Cardiac muscle cell (in vitro differentiated cells and primary cell): Measurements from ENCODE around the gene MAPK12. TPM values are rescaled to one million over a fixed set of nuclear protein-coding genes. Genes with fewer than 3 reads are reported as not detected.

ENCODE experiments used
- DNase-seq, 2 donors: peaks; one replicate each; pipeline versions ENCODE4 v3.0.0 to v3.0.0-alpha.2; 2010 to 2017; ENCODE audit warnings: low read depth in 1 of 2, low spot score in 1 of 2
- H3K27ac ChIP-seq: fragments of 200-600 bp; sonication (generic); 2 replicates; pipeline ENCODE4 v1.5.1; 2016
- H3K27me3 ChIP-seq: fragments of 200-600 bp; sonication (generic); 2 replicates; pipeline ENCODE4 v1.6.0; 2016; ENCODE audit warnings: control low read depth
- H3K36me3 ChIP-seq: fragments of 200-600 bp; sonication (generic); 2 replicates; pipeline ENCODE4 v1.5.1; 2016; ENCODE audit warnings: control low read depth
- H3K4me1 ChIP-seq: fragments of 200-600 bp; sonication (generic); 2 replicates; pipeline ENCODE4 v1.8.1; 2017; ENCODE audit warnings: low read depth, mild to moderate bottlenecking, mixed run types
- H3K4me3 ChIP-seq: fragments of 200-600 bp; sonication (generic); 2 replicates; pipeline ENCODE4 v1.5.1; 2016; ENCODE audit warnings: mild to moderate bottlenecking
- H3K9me3 ChIP-seq: fragments of 200-600 bp; sonication (generic); 2 replicates; pipeline ENCODE4 v1.5.1; 2017; ENCODE audit warnings: low read depth, mild to moderate bottlenecking, control low read depth
- polyA plus RNA-seq: library from polyadenylated mRNA; unstranded; fragments of >200 nt; fragmentation: Nextera tagmentation; extraction: Ambion mirVana; gene quantifications from 2 replicates; pipeline ENCODE4 v1.2.1, GENCODE V29; 2016
- total RNA-seq: library from RNA; depleted of rRNA; stranded (reverse); fragments of >200 nt; gene quantifications from 2 replicates; pipeline ENCODE4 v1.2.3, GENCODE V29; 2016
- TF ChIP-seq, protein P1 (sequence below): IDR thresholded peaks from 2 replicates; pipeline ENCODE4 v1.5.1; 2012; ENCODE audit warnings: low read depth, mild to moderate bottlenecking, low read length

MAPK12 gene
- total and polyA plus RNA-seq, 2 experiments from 2014 or later, result 45.5 to 67.1 TPM

DNA sequence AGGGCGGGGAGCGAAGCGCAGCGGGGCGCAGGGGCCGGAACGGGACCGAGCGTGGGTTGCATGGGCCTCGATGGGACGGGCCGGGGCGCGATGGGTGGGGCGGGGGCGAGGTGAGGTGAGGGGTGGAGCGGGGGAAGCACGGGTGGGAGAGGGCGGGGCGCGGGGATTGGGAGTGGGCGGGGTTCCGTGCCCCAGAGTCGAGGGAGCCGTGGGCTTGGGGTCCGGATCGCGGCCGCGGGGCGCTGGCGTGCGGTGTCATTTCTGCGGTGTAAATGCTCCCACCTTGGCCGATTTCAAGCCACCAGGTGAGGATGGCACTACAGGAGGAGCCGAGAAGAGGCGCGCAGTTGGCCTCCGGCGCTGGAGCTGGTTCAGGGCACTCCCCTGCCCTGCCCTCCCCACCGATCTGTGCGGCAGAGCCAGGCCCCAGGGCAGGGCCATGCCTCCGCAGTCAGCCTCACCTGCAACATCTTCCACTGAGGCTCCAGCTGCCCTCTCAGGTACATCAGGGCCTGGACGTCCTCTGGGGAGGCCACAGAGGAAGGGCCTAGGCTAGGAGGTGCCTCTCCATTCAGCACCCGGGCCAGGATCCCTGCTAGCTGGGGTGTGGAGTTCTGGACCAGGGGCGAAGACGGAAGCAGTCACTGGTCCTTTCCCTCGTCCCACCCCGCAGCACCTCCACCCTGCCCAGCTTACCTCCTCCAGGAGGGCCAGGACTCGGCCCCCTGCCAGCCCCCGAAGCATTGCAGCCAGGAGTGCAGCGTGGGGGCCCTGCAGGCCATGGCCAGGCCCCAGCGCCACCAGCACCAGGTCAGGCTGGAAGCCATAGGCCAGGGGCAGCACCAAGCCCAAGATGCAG is 16.0 kb downstream of the MAPK12 start:
- Histone ChIP-seq H3K27me3 (no peaks in the 10 kb centered on the region), H3K4me3 (peak overlapping the region; percentile 81), H3K27ac (peak overlapping the region; percentile 88), H3K36me3 (peaks cover 6% of the 10 kb centered on the region), H3K4me1 (peaks cover 27% of the 10 kb centered on the region), H3K9me3 (no peaks in the 10 kb centered on the region)
- DNase-seq, result no peak
- TF ChIP-seq, protein P1, sequence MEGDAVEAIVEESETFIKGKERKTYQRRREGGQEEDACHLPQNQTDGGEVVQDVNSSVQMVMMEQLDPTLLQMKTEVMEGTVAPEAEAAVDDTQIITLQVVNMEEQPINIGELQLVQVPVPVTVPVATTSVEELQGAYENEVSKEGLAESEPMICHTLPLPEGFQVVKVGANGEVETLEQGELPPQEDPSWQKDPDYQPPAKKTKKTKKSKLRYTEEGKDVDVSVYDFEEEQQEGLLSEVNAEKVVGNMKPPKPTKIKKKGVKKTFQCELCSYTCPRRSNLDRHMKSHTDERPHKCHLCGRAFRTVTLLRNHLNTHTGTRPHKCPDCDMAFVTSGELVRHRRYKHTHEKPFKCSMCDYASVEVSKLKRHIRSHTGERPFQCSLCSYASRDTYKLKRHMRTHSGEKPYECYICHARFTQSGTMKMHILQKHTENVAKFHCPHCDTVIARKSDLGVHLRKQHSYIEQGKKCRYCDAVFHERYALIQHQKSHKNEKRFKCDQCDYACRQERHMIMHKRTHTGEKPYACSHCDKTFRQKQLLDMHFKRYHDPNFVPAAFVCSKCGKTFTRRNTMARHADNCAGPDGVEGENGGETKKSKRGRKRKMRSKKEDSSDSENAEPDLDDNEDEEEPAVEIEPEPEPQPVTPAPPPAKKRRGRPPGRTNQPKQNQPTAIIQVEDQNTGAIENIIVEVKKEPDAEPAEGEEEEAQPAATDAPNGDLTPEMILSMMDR, result no peak

DNA sequence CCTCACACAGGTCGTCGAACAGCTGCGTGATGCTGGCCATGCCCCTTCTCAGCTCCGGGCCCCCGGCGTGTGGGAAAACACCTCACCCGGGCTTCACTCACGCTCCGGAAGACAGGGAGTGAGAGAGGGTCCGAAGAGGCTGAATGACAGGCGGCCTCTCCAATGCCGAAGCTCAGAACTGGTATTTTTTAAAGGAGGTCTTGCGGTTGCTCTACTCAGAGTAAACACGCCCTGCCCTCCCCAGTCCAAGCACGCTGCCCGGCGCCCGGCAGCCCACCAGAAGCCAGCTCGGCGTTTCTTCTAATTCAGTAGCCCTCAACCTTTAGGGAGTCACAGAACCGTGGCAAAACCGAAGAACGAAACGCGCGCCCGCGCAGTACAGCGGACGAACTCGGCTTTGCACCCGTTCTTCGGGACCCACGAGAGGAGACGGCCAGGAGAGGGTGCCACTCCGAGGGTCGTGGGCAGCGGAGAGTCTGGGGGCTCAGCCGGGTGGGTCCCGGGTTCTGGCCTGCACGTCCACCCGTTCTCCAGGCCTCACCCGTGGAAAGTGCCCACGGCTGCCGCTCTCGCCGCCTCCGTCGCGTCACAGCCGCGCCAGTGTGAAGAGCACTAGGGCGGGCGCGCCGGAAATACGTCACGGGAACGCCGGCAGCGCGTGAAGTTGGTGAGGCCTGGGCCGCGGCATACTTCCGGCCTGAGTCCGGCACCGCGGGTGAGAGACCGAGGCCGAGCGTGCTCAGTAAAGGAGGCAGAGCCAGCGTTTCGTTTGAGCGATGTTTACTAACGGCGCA is 16.9 kb downstream of the MAPK12 start, which contains the start of gene TUBGCP6:
TSS of gene TUBGCP6 (minus strand) at position 604 of the 794 bp plus-strand sequence. CDS start at position 40, 564 bp downstream.
- peak; percentile 95 to 97 for DNase-seq
- Histone ChIP-seq H3K4me3 (peak within 1 kb of the TSS; percentile 81), H3K4me1 (peaks cover 22% of the 10 kb centered on the region), H3K36me3 (peaks cover 6% of the 10 kb centered on the region), H3K27ac (peak within 1 kb of the TSS; percentile 88), H3K27me3 (no peaks in the 10 kb centered on the region), H3K9me3 (no peaks in the 10 kb centered on the region)
- TF ChIP-seq, protein P1, result peak; percentile 6

DNA sequence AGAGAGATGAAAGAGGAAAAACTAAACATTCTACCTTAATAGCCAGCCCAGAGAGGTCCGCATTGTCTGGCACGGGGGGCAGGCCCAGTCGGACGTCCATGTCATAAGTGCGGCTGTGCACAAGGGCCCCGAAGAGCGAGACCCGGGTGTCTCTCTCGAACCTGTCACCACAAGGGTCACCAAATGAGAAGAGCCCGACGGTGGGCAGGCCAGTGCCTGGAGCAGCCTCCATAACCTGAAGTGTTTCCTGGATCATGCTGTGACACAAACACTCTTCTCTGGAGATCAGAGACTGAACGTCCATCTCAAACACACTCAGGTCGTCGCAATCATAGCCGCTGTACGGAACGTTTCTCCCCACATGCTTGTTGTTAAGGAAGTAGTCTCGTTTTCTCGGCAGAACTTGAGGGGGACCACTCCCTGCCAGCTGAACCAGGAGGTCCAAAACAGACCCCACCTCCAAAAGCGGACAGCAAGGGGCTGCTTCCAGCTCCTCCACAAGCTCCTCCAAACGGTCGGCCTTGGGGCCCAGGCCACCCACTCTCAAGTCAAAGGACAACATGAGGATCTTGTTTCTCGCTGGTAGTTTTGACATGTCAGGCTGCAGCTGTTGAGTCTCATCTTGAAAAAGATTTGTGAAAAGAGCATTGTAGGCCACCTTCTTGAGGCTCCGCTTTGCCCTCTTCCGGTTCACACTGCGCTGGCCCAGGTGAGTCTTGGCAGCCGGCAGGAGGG is 17.6 kb downstream of the MAPK12 start:
- no peaks in the 10 kb centered on the region for H3K27me3 ChIP-seq
- peaks cover 6% of the 10 kb centered on the region for H3K36me3 ChIP-seq
- peak overlapping the region; percentile 81 for H3K4me3 ChIP-seq
- H3K9me3 ChIP-seq, result no peaks in the 10 kb centered on the region
- no peak for DNase-seq
- H3K27ac ChIP-seq, result peak overlapping the region; percentile 88
- peaks cover 22% of the 10 kb centered on the region for H3K4me1 ChIP-seq
- TF ChIP-seq, protein P1, result no peak

DNA sequence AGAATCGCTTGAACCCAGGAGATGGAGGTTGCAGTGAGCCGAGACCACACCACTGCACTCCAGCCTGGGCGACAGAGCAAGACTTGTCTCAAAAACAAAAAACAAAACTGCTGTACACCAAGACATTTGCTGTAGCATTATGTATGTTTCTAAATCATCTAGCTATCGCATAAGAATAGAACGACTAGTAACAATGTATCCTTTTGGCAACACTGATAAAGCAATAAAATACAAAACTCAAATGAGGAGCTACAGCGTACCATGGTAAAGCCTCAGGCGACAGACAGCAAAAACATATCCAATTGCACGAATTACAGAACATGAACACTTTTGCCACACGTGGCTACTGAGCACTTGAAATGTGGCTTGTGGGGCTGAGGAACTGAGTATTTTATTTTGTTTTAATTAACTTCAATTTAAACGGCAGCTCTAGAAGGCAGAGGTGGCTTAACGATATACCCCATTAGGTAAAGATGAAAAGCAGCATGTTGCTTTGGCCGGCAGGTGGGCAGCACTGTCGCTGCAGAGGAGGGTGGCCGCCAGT is 19.0 kb downstream of the MAPK12 start:
- TF ChIP-seq, protein P1, result no peak
- Histone ChIP-seq H3K4me3 (peak overlapping the region; percentile 4), H3K27me3 (no peaks in the 10 kb centered on the region), H3K27ac (no peak overlapping the region), H3K4me1 (peaks cover 22% of the 10 kb centered on the region), H3K9me3 (no peaks in the 10 kb centered on the region), H3K36me3 (peaks cover 6% of the 10 kb centered on the region)
- DNase-seq, result no peak

DNA sequence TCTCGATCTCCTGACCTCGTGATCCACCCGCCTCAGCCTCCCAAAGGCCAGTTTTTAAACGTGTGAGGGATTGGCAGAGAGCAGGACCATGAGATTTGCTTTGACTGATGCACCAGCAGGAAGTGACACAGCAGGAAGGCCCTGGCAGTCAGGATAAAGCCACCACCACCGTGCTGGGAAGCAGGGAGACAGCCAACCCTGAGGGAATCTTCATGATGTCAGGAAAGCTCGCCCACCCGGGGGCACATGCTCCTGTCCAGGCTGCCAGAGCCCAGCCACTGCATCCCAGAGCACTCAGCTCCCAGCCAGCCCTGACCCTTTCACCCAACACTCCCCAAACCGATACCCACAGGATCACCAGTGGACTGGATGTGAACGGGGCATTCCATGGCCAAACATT is 22.7 kb downstream of the MAPK12 start:
- Histone ChIP-seq H3K27ac (no peak overlapping the region), H3K27me3 (no peaks in the 10 kb centered on the region), H3K4me1 (peaks cover 17% of the 10 kb centered on the region), H3K36me3 (no peaks in the 10 kb centered on the region), H3K4me3 (no peak overlapping the region), H3K9me3 (no peaks in the 10 kb centered on the region)
- no peak for DNase-seq
- TF ChIP-seq, protein P1, result no peak
